ENCODE measurements around the gene ENOX1. TPM values are rescaled to one million over a fixed set of nuclear protein-coding genes. Genes with fewer than 3 reads are reported as not detected.

ENOX1 gene
- total RNA-seq, 1 experiment from 2014 or later, result 0.26 TPM

DNA sequence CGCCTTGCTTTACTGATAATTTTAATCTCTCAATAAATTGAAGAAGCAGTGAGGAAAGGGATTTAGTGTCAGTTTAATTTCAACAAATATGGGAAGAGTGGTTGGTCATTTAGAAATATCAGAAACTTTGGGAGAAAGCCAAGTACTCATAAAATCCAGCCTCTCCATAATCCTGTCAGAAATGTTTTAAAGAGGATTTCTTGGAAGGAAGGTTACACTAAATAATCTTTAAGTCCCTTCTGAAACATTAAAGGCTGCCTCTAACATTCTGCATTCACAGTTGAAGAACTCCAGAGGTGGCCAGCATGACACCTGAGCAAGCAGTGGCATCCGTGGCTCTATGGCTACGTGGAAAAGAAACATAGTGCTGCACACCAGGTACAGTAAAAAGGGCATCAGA, 378.5 kb downstream of the ENOX1 start:
- no peak for DNase-seq (ENCODE audit: low spot score)
- CTCF ChIA-PET, result no interaction called here
- POLR2A ChIA-PET, result no interaction called here
- Mint-ChIP-seq H3K4me1 (peaks cover 10% of the 10 kb centered on the region), H3K27ac (no peak overlapping the region), H3K9me3 (peaks cover 14% of the 10 kb centered on the region), H3K27me3 (ENCODE audit: low read depth) (no peaks in the 10 kb centered on the region; the same call in 1 of the 2 replicates), H3K4me3 (no peak overlapping the region), H3K36me3 (no peaks in the 10 kb centered on the region)
- no peak for ATAC-seq
- TF ChIP-seq RELA (CRISPR knock-in tag; IDR thresholded peaks at IDR 0.05; ENCODE audit: borderline replicate concordance) (no peak), ZNF396 (CRISPR knock-in tag; IDR thresholded peaks at IDR 0.05; ENCODE audit: borderline replicate concordance) (no peak), FOXK1 (CRISPR knock-in tag; IDR thresholded peaks at IDR 0.05) (no peak), NFE2L1 (CRISPR knock-in tag; IDR thresholded peaks at IDR 0.05) (no peak), TEAD4 (CRISPR knock-in tag; IDR thresholded peaks at IDR 0.05) (no peak), TP53 (CRISPR knock-in tag; IDR thresholded peaks at IDR 0.05) (no peak), SP1 (CRISPR knock-in tag; conservative IDR thresholded peaks at IDR 0.05) (no peak), KAT7 (CRISPR knock-in tag; IDR thresholded peaks at IDR 0.05; ENCODE audit: borderline replicate concordance) (no peak), OVOL2 (CRISPR knock-in tag; IDR thresholded peaks at IDR 0.05; ENCODE audit: borderline replicate concordance) (no peak), ESRRA (CRISPR knock-in tag; IDR thresholded peaks at IDR 0.05; ENCODE audit: borderline replicate concordance) (no peak), ZNF138 (CRISPR knock-in tag; conservative IDR thresholded peaks at IDR 0.05) (no peak)
- TF ChIP-seq, protein P1, sequence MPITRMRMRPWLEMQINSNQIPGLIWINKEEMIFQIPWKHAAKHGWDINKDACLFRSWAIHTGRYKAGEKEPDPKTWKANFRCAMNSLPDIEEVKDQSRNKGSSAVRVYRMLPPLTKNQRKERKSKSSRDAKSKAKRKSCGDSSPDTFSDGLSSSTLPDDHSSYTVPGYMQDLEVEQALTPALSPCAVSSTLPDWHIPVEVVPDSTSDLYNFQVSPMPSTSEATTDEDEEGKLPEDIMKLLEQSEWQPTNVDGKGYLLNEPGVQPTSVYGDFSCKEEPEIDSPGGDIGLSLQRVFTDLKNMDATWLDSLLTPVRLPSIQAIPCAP (CRISPR knock-in tag; IDR thresholded peaks at IDR 0.05), result no peak
- TF ChIP-seq, protein P2, sequence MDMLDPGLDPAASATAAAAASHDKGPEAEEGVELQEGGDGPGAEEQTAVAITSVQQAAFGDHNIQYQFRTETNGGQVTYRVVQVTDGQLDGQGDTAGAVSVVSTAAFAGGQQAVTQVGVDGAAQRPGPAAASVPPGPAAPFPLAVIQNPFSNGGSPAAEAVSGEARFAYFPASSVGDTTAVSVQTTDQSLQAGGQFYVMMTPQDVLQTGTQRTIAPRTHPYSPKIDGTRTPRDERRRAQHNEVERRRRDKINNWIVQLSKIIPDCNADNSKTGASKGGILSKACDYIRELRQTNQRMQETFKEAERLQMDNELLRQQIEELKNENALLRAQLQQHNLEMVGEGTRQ (CRISPR knock-in tag; IDR thresholded peaks at IDR 0.05), result no peak
- TF ChIP-seq, protein P3, sequence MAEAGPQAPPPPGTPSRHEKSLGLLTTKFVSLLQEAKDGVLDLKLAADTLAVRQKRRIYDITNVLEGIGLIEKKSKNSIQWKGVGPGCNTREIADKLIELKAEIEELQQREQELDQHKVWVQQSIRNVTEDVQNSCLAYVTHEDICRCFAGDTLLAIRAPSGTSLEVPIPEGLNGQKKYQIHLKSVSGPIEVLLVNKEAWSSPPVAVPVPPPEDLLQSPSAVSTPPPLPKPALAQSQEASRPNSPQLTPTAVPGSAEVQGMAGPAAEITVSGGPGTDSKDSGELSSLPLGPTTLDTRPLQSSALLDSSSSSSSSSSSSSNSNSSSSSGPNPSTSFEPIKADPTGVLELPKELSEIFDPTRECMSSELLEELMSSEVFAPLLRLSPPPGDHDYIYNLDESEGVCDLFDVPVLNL (CRISPR knock-in tag; IDR thresholded peaks at IDR 0.05; ENCODE audit: borderline replicate concordance, low read depth), result no peak
- TF ChIP-seq, protein P4, sequence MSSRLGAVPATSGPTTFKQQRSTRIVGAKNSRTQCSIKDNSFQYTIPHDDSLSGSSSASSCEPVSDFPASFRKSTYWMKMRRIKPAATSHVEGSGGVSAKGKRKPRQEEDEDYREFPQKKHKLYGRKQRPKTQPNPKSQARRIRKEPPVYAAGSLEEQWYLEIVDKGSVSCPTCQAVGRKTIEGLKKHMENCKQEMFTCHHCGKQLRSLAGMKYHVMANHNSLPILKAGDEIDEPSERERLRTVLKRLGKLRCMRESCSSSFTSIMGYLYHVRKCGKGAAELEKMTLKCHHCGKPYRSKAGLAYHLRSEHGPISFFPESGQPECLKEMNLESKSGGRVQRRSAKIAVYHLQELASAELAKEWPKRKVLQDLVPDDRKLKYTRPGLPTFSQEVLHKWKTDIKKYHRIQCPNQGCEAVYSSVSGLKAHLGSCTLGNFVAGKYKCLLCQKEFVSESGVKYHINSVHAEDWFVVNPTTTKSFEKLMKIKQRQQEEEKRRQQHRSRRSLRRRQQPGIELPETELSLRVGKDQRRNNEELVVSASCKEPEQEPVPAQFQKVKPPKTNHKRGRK (CRISPR knock-in tag; IDR thresholded peaks at IDR 0.05; ENCODE audit: borderline replicate concordance), result no peak
- TF ChIP-seq, protein P5, sequence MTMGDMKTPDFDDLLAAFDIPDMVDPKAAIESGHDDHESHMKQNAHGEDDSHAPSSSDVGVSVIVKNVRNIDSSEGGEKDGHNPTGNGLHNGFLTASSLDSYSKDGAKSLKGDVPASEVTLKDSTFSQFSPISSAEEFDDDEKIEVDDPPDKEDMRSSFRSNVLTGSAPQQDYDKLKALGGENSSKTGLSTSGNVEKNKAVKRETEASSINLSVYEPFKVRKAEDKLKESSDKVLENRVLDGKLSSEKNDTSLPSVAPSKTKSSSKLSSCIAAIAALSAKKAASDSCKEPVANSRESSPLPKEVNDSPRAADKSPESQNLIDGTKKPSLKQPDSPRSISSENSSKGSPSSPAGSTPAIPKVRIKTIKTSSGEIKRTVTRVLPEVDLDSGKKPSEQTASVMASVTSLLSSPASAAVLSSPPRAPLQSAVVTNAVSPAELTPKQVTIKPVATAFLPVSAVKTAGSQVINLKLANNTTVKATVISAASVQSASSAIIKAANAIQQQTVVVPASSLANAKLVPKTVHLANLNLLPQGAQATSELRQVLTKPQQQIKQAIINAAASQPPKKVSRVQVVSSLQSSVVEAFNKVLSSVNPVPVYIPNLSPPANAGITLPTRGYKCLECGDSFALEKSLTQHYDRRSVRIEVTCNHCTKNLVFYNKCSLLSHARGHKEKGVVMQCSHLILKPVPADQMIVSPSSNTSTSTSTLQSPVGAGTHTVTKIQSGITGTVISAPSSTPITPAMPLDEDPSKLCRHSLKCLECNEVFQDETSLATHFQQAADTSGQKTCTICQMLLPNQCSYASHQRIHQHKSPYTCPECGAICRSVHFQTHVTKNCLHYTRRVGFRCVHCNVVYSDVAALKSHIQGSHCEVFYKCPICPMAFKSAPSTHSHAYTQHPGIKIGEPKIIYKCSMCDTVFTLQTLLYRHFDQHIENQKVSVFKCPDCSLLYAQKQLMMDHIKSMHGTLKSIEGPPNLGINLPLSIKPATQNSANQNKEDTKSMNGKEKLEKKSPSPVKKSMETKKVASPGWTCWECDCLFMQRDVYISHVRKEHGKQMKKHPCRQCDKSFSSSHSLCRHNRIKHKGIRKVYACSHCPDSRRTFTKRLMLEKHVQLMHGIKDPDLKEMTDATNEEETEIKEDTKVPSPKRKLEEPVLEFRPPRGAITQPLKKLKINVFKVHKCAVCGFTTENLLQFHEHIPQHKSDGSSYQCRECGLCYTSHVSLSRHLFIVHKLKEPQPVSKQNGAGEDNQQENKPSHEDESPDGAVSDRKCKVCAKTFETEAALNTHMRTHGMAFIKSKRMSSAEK (CRISPR knock-in tag; IDR thresholded peaks at IDR 0.05; ENCODE audit: borderline replicate concordance), result no peak
- TF ChIP-seq, protein P6, sequence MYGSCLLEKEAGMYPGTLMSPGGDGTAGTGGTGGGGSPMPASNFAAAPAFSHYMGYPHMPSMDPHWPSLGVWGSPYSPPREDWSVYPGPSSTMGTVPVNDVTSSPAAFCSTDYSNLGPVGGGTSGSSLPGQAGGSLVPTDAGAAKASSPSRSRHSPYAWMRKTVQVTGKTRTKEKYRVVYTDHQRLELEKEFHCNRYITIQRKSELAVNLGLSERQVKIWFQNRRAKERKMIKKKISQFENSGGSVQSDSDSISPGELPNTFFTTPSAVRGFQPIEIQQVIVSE (CRISPR knock-in tag; IDR thresholded peaks at IDR 0.05; ENCODE audit: borderline replicate concordance), result no peak
- TF ChIP-seq, protein P7, sequence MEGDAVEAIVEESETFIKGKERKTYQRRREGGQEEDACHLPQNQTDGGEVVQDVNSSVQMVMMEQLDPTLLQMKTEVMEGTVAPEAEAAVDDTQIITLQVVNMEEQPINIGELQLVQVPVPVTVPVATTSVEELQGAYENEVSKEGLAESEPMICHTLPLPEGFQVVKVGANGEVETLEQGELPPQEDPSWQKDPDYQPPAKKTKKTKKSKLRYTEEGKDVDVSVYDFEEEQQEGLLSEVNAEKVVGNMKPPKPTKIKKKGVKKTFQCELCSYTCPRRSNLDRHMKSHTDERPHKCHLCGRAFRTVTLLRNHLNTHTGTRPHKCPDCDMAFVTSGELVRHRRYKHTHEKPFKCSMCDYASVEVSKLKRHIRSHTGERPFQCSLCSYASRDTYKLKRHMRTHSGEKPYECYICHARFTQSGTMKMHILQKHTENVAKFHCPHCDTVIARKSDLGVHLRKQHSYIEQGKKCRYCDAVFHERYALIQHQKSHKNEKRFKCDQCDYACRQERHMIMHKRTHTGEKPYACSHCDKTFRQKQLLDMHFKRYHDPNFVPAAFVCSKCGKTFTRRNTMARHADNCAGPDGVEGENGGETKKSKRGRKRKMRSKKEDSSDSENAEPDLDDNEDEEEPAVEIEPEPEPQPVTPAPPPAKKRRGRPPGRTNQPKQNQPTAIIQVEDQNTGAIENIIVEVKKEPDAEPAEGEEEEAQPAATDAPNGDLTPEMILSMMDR (IDR thresholded peaks at IDR 0.05), result no peak
